H9 (cell line): ENCODE results near the gene ARHGAP40. TPM values are rescaled to one million over a fixed set of nuclear protein-coding genes. Genes with fewer than 3 reads are reported as not detected.
A peak's percentile ranks its signal among the peaks of the same experiment; 100 is the strongest.
"Not testable (repeated sequence)": the region's sequence is repeated elsewhere in the genome, so short reads cannot be mapped to it uniquely, and the experiment has no call there.

Experiments used
- DNase-seq: peaks from one replicate; pipeline ENCODE4 v3.0.0-alpha.2; 2017
- H2AFZ ChIP-seq: one replicate; pipeline ENCODE4 v1.6.1; 2013; ENCODE audit warnings: mild to moderate bottlenecking, low read length, control low read depth, moderate library complexity
- H2AK5ac ChIP-seq: 2 replicates; pipeline ENCODE4 v1.6.1; 2013; ENCODE audit warnings: low read length, control low read depth, mixed read lengths; ENCODE audit not compliant: insufficient read length
- H2BK120ac ChIP-seq: one replicate; pipeline ENCODE4 v1.6.1; 2013; ENCODE audit warnings: low read depth, mild to moderate bottlenecking, low read length, control low read depth, inconsistent platforms; ENCODE audit not compliant: poor library complexity, severe bottlenecking
- H2BK12ac ChIP-seq: 2 replicates; pipeline ENCODE4 v1.6.1; 2013; ENCODE audit warnings: low read length, control low read depth, mixed read lengths, low read depth; ENCODE audit not compliant: insufficient read length
- H2BK15ac ChIP-seq: 2 replicates; pipeline ENCODE4 v1.6.1; 2013; ENCODE audit warnings: low read depth, low read length, control low read depth
- H2BK20ac ChIP-seq: one replicate; pipeline ENCODE4 v1.6.1; 2013; ENCODE audit warnings: low read depth, mild to moderate bottlenecking, low read length, control low read depth, inconsistent platforms; ENCODE audit not compliant: poor library complexity, severe bottlenecking
- H2BK5ac ChIP-seq: 2 replicates; pipeline ENCODE4 v1.6.1; 2013; ENCODE audit warnings: low read length, control low read depth, mixed read lengths; ENCODE audit not compliant: insufficient read length
- H3K14ac ChIP-seq: 2 replicates; pipeline ENCODE4 v1.6.1; 2013; ENCODE audit warnings: low read length, control low read depth; ENCODE audit not compliant: insufficient read depth
- H3K18ac ChIP-seq: 2 replicates; pipeline ENCODE4 v1.6.1; 2013; ENCODE audit warnings: low read depth, mild to moderate bottlenecking, mixed read lengths, low read length, control low read depth; ENCODE audit not compliant: insufficient read length
- H3K23ac ChIP-seq: 2 replicates; pipeline ENCODE4 v1.6.1; 2013; ENCODE audit warnings: low read length, control low read depth, mixed read lengths, low read depth; ENCODE audit not compliant: insufficient read length
- H3K23me2 ChIP-seq: 2 replicates; pipeline ENCODE4 v1.6.1; 2013; ENCODE audit warnings: low read depth, mild to moderate bottlenecking, mixed read lengths, low read length, control low read depth; ENCODE audit not compliant: insufficient read length, poor library complexity, severe bottlenecking
- H3K27ac ChIP-seq: 2 replicates; pipeline ENCODE4 v1.5.1; 2013; ENCODE audit warnings: low read length, control low read depth, mixed read lengths, low read depth; ENCODE audit not compliant: insufficient read length
- H3K27me3 ChIP-seq: 2 replicates; pipeline ENCODE4 v1.6.1; 2013; ENCODE audit warnings: low read length, control low read depth, inconsistent platforms; ENCODE audit not compliant: insufficient read depth
- H3K4ac ChIP-seq: 2 replicates; pipeline ENCODE4 v1.6.1; 2013; ENCODE audit warnings: low read depth, mild to moderate bottlenecking, control low read depth, inconsistent platforms, low read length, moderate library complexity
- H3K4me1 ChIP-seq: 2 replicates; pipeline ENCODE4 v1.6.1; 2013; ENCODE audit warnings: low read length, control low read depth, inconsistent platforms; ENCODE audit not compliant: insufficient read depth
- H3K4me2 ChIP-seq: 2 replicates; pipeline ENCODE4 v1.6.1; 2013; ENCODE audit warnings: low read length, control low read depth, mixed read lengths; ENCODE audit not compliant: insufficient read length, insufficient read depth
- H3K56ac ChIP-seq: 2 replicates; pipeline ENCODE4 v1.6.1; 2013; ENCODE audit warnings: low read depth, mild to moderate bottlenecking, mixed read lengths, low read length, control low read depth; ENCODE audit not compliant: insufficient read length
- H3K79me1 ChIP-seq: 2 replicates; pipeline ENCODE4 v1.6.1; 2013; ENCODE audit warnings: low read depth, mild to moderate bottlenecking, moderate library complexity, low read length, control low read depth, inconsistent platforms; ENCODE audit not compliant: insufficient read depth, poor library complexity, severe bottlenecking
- H3K79me2 ChIP-seq: 2 replicates; pipeline ENCODE4 v1.6.1; 2013; ENCODE audit warnings: low read length, control low read depth, inconsistent platforms; ENCODE audit not compliant: insufficient read depth
- H3K9ac ChIP-seq: 2 replicates; pipeline ENCODE4 v1.6.1; 2013; ENCODE audit warnings: low read length, control low read depth, mixed read lengths; ENCODE audit not compliant: insufficient read length; ENCODE audit errors: extremely low read depth
- H3K9me3 ChIP-seq: one replicate; pipeline ENCODE4 v1.6.1; 2013; ENCODE audit warnings: low read depth, low read length, inconsistent platforms; ENCODE audit not compliant: control insufficient read depth
- H3T11ph ChIP-seq: one replicate; pipeline ENCODE4 v1.6.1; 2013; ENCODE audit warnings: mild to moderate bottlenecking, low read length, control low read depth, inconsistent platforms
- H4K20me1 ChIP-seq: one replicate; pipeline ENCODE4 v1.6.1; 2013; ENCODE audit not compliant: control insufficient read depth, insufficient read length, insufficient read depth
- H4K5ac ChIP-seq: 2 replicates; pipeline ENCODE4 v1.6.1; 2013; ENCODE audit warnings: low read depth, mild to moderate bottlenecking, mixed read lengths, low read length, control low read depth; ENCODE audit not compliant: insufficient read length
- H4K8ac ChIP-seq: replicated peaks from 2 replicates; pipeline ENCODE4 v1.6.1; 2013; ENCODE audit warnings: low read length, control low read depth, mixed read lengths, low read depth; ENCODE audit not compliant: insufficient read length
- H4K91ac ChIP-seq: 2 replicates; pipeline ENCODE4 v1.6.1; 2013; ENCODE audit warnings: low read depth, mild to moderate bottlenecking, moderate library complexity, mixed read lengths, low read length, control low read depth; ENCODE audit not compliant: insufficient read length
- H3K27ac Mint-ChIP-seq, 3 experiments: 2 replicates in 2 of 3; 3 replicates in 1 of 3; pipeline ENCODE4 v1.8.0; 2020 to 2021; ENCODE audit warnings: mixed read lengths in 3 of 3, mild to moderate bottlenecking in 1 of 3, moderate library complexity in 1 of 3
- H3K27me3 Mint-ChIP-seq: 2 replicates; pipeline ENCODE4 v1.8.0; 2021; ENCODE audit warnings: low read depth, mild to moderate bottlenecking, moderate library complexity, mixed read lengths
- H3K36me3 Mint-ChIP-seq, 3 experiments: 2 replicates in 2 of 3; 3 replicates in 1 of 3; pipeline ENCODE4 v1.8.0; 2020 to 2021; ENCODE audit warnings: low read depth in 3 of 3, mixed read lengths in 3 of 3; ENCODE audit not compliant: insufficient read depth in 1 of 3
- H3K4me1 Mint-ChIP-seq, 2 experiments: 2 replicates each; pipeline ENCODE4 v1.8.0; 2020; ENCODE audit warnings: mixed read lengths in 2 of 2
- H3K4me3 Mint-ChIP-seq, 2 experiments: 2 replicates in 1 of 2; 3 replicates in 1 of 2; pipeline ENCODE4 v1.8.0; 2020 to 2021; ENCODE audit warnings: mild to moderate bottlenecking in 2 of 2, mixed read lengths in 2 of 2, moderate library complexity in 1 of 2
- H3K9me3 Mint-ChIP-seq, 2 experiments: 2 replicates in 1 of 2; 3 replicates in 1 of 2; pipeline ENCODE4 v1.8.0; 2020; ENCODE audit warnings: mild to moderate bottlenecking in 2 of 2, mixed read lengths in 2 of 2, moderate library complexity in 1 of 2
- CTCF ChIP-seq: fragments of 200-600 bp; sonication (generic); conservative IDR thresholded peaks from 3 replicates; pipeline ENCODE4 v1.8.0; 2021; ENCODE audit warnings: antibody characterized with exemption, mild to moderate bottlenecking
- WGBS: extraction: QIAGEN DNeasy Blood & Tissue Kit; methylation state at CpG from one replicate; pipeline ENCODE4 v1.1.7; 2013; ENCODE audit warnings: missing lambda C conversion rate, low lambda C conversion rate, mixed read lengths; ENCODE audit not compliant: insufficient read length; ENCODE audit errors: extremely low coverage; 5-methylcytosine and 5-hydroxymethylcytosine counted together
- total RNA-seq: library from RNA; stranded (reverse); gene quantifications from 2 replicates; pipeline ENCODE4 v1.2.1, GENCODE V29; 2021

Gene ARHGAP40
- total RNA-seq, 1 experiment from 2014 or later: 0.17 TPM

GRCh38 chr20:38591474-38592410 lies 9.9 kb upstream of the ARHGAP40 start:
- no CpG with 5 or more reads among the region's 21 CpGs for WGBS
- Histone ChIP-seq H3K18ac (no peak overlapping the region), H3K4me1 (no peaks in the 10 kb centered on the region), H3K4me2 (no peak overlapping the region), H2AK5ac (no peak overlapping the region), H4K20me1 (no peaks in the 10 kb centered on the region), H3K23ac (no peak overlapping the region), H3K23me2 (no peaks in the 10 kb centered on the region), H3K9me3 (no peaks in the 10 kb centered on the region), H3T11ph (no peak overlapping the region), H4K91ac (no peak overlapping the region), H2BK12ac (no peak overlapping the region), H3K9ac (no peak overlapping the region), H2BK5ac (no peak overlapping the region), H4K5ac (no peak overlapping the region), H3K56ac (no peak overlapping the region), H2BK15ac (no peak overlapping the region), H3K79me1 (no peaks in the 10 kb centered on the region), H3K27me3 (no peaks in the 10 kb centered on the region), H3K79me2 (no peaks in the 10 kb centered on the region), H2BK20ac (no peak overlapping the region), H4K8ac (no peak overlapping the region), H3K14ac (no peak overlapping the region), H2AFZ (no peak overlapping the region), H2BK120ac (no peak overlapping the region), H3K27ac (no peak overlapping the region), H3K4ac (no peak overlapping the region)
- H3K4me1 Mint-ChIP-seq: peaks cover 0 to 5% of the 10 kb centered on the region in 2 experiments; a peak in 3 of 4 replicates
- H3K4me3 Mint-ChIP-seq: no peak overlapping the region
- H3K27me3 Mint-ChIP-seq: no peaks in the 10 kb centered on the region
- H3K27ac Mint-ChIP-seq: peak overlapping the region in 1 of 3 experiments; percentile 11; a peak in 2 of 7 replicates
- TF ChIP-seq CTCF: no peak
- no peaks in the 10 kb centered on the region for H3K9me3 Mint-ChIP-seq
- DNase-seq: no peak
- no peaks in the 10 kb centered on the region for H3K36me3 Mint-ChIP-seq

DNA sequence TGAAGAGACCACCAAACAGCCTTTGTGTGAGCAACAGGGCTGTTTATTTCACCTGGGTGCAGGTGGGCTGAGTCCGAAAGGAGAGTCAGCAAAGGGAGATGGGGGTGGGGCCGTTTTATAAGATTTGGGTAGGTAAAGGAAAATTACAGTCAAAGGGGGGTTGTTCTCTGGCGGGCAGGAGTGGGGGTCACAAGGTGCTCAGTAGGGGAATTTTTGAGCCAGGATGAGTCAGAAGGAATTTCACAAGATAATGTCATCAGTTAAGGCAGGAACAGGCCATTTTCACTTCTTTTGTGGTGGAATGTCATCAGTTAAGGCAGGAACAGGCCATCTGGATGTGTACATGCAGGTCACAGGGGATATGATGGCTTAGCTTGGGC lies 9.2 kb upstream of the ARHGAP40 start:
- not testable (repeated sequence) for H3K4me2 ChIP-seq, H3K27me3 Mint-ChIP-seq, H3K36me3 Mint-ChIP-seq, H3K4me1 ChIP-seq, H2BK5ac ChIP-seq, H3K23ac ChIP-seq, H3K4ac ChIP-seq, H4K91ac ChIP-seq, DNase-seq, H3T11ph ChIP-seq, H2BK20ac ChIP-seq, H3K18ac ChIP-seq, H3K9ac ChIP-seq, H3K27ac ChIP-seq, H3K14ac ChIP-seq, H2BK12ac ChIP-seq, H3K9me3 Mint-ChIP-seq, H3K56ac ChIP-seq, H2AFZ ChIP-seq, H2AK5ac ChIP-seq, H4K20me1 ChIP-seq, H3K27me3 ChIP-seq, H3K23me2 ChIP-seq, H4K5ac ChIP-seq, H2BK120ac ChIP-seq, H2BK15ac ChIP-seq, H3K79me2 ChIP-seq, H3K9me3 ChIP-seq, H3K4me1 Mint-ChIP-seq, H3K4me3 Mint-ChIP-seq, H4K8ac ChIP-seq, H3K27ac Mint-ChIP-seq, H3K79me1 ChIP-seq
- WGBS: no CpG with 5 or more reads among the region's 3 CpGs
